T-helper 2 cell treated with Interferon-gamma antibody and Interleukin-4, amounts not matched to agents 100 ng/mL and 5 ng/mL, for 36 hours (primary cell): Measurements from ENCODE around the gene RPL28. TPM values are rescaled to one million over a fixed set of nuclear protein-coding genes. Genes with fewer than 3 reads are reported as not detected.

Experiments used
- intact Hi-C: fragments of 100-400 bp; cut with micrococcal nuclease; formaldehyde crosslinking; loops from one replicate; pipeline ENCODE4 v1.15.1; 2023
- total RNA-seq: library from RNA; stranded (reverse); gene quantifications from 2 replicates; pipeline ENCODE4 v1.2.3, GENCODE V29; 2022

RPL28 gene
- total RNA-seq, 1 donor from 2014 or later, result 2,481 TPM

DNA sequence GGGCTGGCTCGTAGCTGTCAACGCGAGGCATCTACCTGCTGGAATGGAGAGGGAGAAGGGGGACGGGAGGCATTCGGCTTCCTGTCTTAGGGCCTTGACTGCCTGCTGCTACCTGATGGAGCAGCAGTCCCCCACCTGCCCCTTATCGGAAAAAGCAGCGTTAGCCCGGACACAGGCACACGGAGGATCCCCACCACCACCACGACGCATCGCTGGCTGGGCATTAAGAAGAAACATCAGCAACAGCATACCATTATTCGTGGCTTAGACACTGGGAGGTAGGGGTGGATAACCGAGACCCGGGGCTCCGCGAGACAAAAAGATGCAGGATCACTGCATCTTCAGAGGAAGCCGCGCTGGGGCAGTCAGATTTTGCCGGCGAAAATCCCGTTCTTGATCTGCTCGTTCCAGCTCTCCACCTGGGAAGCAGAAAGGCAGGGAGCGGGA, 32.4 kb upstream of the RPL28 start:
- intact Hi-C loops, result no loop called here

DNA sequence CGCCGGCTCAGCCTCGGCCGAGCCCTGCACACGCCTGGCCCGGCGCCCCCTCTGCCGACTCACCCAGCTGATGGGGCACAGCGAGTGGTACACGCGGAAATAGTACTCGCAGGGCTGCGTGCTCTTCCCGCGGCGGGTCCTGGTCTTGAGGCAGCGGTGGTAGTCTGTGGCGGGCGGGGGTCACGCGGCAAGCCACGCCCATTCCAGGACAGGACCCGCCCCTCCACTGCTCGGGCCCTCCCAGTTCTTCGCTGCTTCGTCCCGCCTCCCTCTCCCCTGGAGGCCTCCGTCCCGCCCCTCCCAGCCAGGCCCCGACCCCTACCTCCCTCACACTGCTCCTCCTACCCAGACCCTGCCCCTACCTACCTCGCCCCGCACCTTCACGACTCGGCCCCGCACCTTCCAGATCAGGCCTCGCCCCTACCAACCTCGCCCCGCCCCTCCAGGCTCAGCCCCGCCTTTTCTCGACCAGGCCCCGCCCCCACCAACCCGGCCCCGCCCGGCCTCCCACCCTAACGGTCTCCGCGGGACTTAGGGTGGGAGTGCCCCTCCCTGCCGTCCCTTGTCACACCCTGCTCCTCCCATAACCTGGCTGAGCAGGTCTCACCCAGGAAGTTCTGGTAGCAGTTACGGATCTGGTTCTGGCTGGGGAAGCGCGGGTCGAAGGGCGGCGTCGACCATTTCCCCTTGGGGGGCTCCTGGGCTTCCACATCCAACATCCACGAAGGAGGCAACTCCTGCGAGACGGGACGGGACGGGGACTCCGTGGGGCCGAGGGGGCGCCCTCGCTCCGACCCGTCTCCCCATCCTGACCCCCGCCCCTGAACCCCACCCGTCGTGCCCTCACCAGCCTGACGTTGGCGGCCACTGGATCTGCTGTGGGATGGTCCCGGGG, 31.7 kb upstream of the RPL28 start:
- intact Hi-C loops, result loop anchor here (1.0 kb wide), 1 partner anchor 15 kb away; the partner anchor contains the start of gene KMT5C

DNA sequence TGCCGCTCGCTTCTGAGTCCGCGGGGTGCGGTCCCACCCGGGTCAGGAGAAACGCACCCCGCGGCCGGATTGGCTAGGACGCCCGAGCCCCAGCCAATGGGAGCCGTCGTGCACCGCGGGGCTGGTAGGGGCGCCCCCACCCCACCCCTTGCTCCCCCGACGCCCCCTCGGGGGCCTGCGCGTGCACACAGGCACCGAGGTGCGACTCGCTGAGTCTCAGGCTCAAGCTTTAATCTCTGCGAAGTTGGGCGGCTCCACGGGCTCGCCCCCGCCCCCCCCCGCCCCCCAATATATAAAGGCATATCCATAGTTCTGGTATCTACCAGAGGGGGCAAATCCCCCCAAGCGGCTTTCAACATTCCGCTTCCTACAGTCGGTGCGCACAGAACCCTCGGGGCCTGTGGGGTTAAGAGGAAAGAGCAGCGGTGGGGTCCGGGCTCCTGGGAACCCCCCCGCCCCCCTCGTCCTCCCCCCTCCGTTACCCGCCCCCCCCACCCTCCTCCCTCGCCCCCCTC, 31.0 kb upstream of the RPL28 start, which contains the start of gene COX6B2:
TSS of gene COX6B2 (minus strand) at position 22 of the 515 bp plus-strand sequence. CDS start 198 bp downstream, outside the sequence.
- intact Hi-C loops, result loop anchor here (1.0 kb wide), 1 partner anchor 15 kb away; the partner anchor contains the start of gene KMT5C

DNA sequence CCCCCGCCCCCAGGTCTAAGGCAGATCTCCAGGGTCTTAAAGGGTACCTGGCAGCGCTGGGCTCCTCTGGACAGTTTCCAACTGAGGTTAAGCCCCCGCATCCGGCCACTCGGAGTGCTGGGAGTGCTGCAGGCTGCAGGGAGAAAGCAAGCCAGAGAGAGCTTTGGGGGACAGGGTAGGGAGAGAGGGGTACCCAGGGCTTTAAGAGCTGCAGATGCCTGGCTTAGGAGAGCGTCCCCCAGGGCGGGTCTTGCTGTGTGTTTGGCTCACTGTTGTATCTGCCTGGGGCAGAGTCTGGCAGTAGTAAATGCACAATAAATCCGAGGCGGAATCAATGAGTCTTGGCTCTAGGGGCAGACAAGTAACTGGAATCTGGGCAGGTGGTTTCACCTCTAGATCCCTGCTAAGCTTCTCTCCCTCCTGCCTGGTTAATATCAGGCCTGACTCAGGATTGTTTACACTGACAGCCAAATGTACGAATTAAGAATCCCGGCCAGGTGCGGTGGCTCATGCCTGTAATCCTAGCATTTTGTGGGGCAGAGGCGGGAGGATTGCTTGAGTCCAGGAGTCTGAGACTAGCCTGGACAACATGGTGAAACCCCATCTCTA, 30.4 kb upstream of the RPL28 start:
- intact Hi-C loops, result no loop called here

DNA sequence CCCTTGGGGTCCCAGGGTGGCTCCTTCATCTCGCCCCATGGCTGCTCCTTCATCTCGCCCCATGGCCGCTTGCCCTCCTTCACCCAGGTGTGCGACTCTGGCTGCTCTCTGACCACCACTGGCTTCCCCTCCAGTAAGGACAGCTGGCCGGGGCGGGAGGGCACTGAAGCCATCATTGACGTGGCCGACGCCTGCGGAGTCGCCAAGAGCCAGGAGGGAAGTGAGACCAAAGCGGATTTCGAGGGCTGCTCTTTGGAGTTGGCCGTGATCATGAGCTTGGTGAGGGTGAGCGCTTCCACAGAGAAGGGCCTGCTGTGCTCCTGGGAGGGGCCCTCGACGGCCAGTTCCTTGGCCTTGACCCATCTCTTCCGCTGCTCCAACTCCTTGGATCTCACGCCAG, 27.2 kb upstream of the RPL28 start:
- intact Hi-C loops, result no loop called here

DNA sequence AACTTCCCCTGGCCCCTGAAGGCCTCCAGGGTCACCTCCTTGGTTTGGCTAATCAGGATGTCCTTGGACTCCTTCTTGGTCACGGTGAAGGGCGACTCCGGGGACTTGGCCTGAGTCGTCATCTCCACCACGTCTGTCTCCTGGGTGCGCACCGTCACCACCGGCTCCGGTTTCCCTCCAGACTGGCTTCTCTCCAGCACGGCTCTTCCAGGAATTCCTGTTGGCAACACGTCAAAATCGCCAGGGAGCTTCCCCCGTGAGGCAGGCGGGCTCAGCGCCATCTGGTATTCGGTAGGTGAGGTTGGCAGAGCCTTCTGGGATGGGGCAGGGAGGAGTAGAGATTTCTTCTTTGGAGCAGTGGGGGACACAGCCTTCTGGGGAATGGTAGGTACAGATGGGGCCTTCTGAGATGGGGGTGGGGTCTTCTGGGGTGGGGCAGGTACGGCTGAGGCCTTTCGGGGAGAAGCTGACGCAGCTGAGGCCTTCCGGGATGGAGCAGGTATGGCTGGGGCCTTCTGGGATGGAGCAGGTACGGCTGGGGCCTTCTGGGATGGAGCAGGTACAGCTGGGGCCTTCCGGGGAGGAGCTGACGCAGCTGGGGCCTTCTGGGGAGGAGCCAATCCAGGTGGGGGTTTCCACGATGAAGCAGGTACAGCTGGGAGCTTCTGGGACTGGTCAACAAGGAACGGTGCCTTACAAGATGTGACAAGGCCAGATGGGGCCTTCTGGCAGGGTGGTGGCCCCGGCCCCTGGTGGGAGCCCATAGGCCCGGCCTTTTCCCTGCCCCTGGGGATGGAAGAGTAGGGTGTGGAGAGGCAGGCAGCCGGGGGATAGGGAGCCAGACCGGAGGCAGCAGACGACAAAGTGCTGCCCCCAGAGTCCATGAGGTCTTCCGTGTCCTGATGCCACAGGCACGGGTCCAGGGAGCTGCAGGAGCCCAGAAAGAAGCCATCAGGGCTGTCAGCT, 26.5 kb upstream of the RPL28 start:
- intact Hi-C loops, result no loop called here

DNA sequence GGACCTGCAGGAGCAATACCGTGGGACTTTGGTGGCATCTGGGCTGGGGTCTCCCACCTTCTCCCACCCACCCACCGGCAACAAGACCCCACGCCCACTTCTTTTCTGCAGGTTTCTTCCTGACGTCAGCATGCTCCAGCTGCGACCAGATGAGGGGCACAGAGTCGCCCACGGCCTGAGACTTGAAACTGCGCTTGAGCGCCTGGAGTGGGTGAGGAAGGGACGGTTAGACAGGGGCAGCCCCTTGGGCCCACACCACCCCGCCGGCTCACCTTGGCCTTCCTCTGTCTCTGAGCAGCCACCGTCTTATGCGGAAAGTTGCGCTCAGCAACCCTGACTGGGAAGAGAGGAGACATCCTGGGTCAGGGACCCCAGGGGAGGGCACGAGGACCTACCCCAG, 24.8 kb upstream of the RPL28 start:
- intact Hi-C loops, result no loop called here

DNA sequence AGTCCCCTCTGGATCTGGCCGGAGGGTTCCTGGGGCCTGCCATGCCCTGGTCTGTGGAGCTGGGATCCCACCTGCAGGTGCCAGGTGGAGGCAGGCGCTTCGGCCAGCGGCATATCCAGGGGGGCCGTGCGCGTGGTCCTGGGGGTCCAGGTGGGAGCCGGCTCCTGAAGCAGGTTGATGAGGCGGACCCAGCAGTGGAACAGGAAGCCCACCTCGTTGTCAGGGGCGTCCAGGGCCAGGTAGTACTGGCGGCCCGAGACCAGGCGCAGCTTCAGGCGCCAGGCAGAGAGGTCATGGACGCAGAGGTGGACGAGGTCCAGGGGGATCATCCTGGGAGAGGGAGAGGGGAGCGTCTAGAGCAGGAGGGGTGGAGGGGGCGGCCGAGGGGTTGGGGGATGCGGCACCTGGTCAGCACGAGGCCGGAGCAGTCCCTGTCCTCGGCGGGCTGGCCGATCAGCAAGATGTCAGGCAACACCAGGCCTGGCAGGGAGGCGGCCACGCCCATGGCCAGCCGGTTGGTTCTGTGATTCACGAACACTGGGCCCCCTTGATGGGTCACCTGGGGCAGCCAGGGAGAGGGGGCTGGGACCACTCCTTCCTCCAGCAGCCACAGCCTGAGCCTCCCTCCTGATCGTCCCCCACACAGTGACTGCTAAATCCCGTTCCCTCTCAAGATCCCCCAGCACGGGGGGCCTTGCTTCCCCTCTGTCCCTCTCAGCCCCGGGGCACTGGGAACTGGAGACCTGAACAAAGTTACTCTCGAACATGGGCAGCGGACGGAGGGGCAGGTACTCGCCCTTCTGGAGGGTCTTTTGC, 23.4 kb upstream of the RPL28 start:
- intact Hi-C loops, result no loop called here

DNA sequence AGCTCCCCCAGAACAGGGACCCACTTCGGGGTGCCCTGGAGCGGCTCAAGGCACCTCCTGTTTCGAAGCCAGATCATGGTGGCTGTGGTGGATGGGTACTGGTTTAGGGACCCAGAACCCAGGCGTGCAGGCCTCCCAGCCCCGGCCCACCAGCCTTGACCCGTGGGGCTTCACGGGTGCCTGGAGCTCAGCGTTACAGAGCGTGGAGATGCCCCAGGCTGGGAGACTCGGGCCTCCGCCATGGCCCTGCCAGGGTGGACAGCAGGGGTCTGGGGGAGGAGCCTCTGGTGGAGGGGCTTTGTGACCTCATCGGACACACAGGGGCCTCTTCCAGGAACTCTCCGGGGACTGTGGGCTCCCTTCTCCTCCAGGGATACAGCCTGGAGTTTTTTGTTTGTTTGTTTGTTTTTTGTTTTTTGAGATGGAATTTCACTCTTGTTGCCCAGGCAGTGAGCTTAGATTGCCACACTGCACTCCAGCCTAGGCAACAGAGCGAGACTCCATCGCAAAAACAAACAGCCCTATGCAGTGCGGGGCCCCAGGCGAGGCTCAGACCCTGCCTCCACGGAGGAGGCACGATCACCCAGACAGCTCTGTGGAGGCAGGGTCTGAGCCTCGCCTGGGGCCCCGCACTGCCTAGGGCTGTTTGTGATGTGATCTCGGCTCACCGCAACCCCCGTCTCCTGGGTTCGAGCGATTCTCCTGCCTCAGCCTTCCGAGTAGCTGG, 22.6 kb upstream of the RPL28 start, which contains the start of gene GARIN5B:
TSS of gene GARIN5B (minus strand) at position 271 of the 727 bp plus-strand sequence. CDS start at position 77, 194 bp downstream.
- intact Hi-C loops, result no loop called here

DNA sequence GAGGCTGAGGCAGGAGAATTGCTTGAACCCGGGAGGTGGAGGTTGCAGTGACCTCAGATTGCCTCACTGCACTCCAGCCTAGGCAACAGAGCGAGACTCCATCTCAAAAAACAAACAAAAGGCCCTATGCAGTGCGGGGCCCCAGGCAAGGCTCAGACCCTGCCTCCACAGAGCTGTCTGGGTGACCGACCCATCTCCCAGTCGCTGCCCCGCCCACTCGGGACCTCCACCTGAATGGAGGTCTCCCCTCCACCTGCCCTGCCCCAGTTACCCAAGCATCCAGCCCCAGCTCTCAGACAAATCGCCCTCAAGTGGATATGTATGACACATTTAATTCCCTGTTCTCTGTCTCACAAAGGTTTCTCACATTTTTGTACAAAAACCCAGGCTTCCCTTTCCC, 20.5 kb upstream of the RPL28 start:
- intact Hi-C loops, result no loop called here

DNA sequence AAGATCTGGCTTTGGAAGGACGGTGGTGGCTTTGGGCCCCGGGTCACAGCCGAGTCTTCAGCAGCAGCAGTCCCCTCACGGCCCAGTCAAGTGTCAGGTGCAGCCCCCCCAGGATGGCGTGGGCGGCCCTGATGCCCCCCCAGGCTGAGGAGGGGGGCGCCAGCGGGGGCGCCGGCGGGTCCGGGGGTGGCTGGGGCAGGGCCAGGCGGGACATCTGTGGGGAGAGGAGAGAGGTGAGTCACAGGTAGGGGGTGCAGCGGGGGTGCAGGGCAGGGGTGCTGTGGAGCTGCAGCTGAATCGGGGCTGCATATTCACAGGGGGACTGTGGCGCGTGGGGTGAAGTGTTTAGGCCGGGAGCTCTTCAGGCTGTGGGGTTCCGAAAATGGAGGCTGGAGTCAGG, 19.8 kb upstream of the RPL28 start:
- intact Hi-C loops, result no loop called here

DNA sequence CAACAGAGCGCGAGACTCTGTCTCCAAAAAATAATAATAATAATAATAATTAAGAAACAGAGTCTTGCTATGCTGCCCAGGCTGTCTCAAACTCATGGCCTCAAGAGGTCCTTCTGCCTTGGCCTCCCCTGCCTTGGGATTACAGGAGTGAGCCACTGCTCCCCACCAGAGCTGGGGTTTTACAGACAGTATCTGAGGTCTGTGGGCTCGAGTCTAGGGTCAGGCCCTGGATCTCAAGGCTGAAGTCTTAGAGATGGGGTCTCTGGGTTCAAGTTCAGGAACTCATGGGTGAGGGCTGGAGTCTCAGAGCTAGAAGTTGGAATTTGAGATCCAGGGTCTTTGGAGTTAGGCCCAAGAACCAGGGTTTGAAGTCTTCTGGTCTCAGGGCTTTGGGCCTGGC, 18.9 kb upstream of the RPL28 start:
- intact Hi-C loops, result no loop called here

DNA sequence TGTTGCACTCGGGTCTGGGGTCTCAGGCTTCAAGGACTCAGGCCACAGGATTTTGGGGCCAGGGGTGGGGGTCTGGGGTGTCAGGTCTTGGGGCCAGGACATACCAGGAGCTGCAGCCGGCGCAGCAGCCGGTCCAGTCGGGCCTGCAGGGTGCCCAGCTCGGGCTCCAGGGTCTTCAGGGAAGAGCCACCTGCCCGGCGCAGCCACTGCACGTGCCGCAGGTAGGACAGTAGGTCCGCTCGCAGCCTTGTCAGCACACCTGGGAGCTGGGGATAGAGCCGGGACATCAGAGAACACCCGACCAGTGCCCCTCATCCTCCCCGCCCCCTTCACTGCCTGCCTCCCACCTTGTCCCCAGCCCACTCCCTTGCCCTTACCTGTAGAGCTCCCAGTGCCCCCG, 17.6 kb upstream of the RPL28 start:
- intact Hi-C loops, result no loop called here

DNA sequence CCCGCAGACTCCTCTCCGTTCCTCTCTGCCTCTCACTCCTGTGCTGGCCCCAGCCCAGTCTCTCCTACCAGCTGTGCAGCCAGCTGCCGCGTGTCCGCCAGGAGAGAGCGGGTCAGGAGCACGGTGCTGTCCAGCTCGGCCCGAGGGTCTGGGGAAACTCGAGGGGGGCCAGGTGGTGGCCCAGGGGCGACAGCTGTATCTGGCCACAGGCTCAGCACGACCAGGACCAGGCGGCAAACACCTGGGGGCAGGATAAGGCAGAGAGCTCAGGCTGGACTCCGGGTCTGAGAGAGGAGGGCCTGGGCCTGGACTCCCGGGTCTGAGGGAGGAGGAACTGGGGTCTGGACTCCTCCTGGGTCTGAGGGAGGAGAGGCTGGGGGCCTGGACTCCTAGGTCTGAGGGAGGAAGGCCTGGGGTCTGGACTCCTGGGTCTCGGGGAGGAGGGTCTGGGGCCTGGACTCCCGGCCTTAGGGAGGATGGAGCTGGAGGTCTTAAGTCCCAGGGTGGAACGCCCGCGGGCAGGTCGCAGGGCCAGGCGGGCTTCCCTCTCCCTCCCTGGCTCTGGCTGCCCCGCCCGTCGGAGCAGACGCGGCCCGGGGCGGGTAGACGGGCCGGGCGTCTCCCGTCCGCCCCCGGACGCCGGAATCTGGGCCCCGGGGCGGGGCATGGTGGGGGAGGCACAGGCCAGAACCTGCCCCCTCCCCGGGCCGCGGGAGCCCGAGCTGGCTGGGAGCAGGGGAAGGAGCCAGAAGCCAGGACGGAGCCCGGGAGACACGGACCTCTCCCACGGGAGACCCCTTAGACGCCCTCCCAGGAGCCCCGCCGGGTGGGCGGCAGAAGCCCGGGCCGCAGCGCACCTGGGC, 16.8 kb upstream of the RPL28 start:
- intact Hi-C loops, result no loop called here

DNA sequence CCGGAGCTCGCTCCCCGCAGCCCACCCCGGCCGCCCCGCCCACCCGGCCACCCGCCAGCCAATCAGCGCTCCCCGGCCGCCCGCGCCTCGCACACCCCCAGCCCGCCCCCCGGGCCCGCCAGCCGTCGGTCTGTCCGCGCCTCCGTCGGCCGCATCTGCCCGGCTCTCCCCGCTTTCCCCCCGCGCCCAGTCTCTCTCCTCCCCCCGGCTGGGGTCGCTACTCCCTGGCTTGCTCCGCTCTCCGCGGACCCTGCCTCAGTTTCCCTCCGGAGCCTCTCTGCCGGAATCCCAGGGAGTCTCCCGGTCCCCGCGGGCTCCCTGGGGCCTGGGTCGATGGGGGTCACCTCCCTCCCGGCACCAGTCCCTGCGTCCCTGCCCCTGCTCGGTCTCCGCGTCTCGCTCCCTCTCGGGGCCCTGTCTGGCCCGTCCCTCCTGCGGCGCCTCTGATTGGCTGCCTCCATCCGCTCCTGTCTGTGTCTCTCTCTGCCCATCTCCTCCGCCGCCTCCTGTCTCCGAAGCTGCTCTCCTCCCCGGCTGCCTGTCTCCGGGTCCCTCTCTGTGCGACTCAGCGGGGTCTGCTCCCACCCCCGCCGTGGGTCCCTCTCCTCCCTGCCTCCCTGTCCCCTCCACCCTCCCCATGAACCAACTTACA, 16.0 kb upstream of the RPL28 start:
- intact Hi-C loops, result no loop called here

DNA sequence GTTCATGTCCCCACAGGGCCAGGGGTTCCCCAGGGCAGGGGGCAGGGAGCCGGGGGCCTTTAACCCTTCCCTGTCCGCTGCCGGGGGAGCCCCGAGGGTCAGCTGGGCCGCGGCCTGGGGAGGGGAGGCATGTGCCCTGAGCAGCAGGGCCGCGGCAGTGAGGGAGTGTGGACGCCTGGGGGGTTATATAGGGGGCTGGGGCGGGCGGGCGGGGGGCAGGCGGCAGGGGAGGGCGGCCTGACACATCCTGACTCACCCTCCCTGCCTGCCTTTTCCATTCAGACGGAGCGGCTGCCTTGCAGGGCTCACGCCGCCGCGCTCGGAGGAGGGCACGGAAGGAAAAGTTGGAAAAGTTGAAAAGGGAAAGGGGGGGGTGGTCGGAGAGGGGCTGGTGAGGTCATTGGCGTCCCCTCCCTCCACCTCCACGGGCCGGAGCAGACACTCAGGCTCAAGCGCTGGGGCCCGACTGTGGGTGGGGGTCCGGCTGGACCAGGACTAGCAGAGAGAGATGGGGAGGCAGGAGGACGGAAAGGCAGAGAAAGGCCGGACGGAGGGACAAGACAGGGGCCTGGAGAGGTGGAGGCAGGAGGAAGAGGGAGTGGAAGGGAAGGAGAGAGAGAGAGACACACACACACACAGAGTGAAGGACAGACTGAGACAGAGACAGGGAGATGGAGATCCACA, 15.3 kb upstream of the RPL28 start, which contains the start of gene IL11:
TSS of gene IL11 (minus strand) at position 159 of the 684 bp plus-strand sequence. CDS start at position 6, 153 bp downstream.
- intact Hi-C loops, result no loop called here
